GM18520 (cell line): ENCODE results near the gene ATP2B1.
"Not testable (repeated sequence)": the region's sequence is repeated elsewhere in the genome, so short reads cannot be mapped to it uniquely, and the experiment has no call there.

Experiments
- ATAC-seq: cut with Tn5 transposase; IDR thresholded peaks from one replicate; pipeline ENCODE4 v1.9.1; 2021; ENCODE audit not compliant: unreplicated experiment

The ATP2B1 gene

DNA sequence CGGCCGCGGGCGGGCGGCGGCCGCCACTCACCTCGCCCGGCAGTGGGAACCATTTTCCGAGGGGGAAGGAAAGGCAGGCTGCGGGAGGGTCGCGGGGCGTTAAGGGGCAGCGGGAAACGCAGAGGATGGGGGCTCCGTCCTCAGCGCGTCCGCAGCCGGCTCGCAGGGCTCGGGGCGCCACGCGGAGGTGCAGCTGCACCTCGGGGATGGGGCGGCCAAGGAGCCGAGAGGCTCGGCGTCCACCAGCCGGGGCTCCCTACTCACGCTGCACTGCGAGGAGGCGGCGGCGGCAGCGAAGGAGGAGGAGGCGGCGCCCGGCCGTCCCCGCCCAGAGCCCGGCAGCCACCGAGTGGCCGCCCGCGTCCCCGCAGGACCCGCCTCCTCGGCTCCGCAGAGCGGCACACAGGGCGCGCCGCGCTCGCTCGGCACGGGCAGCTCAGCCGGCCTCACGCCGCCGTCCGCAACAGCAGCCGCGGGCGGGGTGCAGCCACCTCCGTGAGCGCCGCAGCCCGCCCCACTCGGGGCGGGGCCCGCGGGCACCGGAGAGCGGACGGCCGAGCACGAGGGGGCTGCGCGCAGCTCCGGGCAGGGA, at the start of gene ATP2B1:
Gene ATP2B1 (minus strand): TSS at position 274 of the 592 bp plus-strand sequence. CDS start 52,952 bp downstream, outside the sequence.
- ATAC-seq, result peak; percentile 62

- not testable (repeated sequence) for ATAC-seq
These were observed 49.3 kb upstream of the ATP2B1 start for GRCh38 chr12:89757987-89758386.

DNA sequence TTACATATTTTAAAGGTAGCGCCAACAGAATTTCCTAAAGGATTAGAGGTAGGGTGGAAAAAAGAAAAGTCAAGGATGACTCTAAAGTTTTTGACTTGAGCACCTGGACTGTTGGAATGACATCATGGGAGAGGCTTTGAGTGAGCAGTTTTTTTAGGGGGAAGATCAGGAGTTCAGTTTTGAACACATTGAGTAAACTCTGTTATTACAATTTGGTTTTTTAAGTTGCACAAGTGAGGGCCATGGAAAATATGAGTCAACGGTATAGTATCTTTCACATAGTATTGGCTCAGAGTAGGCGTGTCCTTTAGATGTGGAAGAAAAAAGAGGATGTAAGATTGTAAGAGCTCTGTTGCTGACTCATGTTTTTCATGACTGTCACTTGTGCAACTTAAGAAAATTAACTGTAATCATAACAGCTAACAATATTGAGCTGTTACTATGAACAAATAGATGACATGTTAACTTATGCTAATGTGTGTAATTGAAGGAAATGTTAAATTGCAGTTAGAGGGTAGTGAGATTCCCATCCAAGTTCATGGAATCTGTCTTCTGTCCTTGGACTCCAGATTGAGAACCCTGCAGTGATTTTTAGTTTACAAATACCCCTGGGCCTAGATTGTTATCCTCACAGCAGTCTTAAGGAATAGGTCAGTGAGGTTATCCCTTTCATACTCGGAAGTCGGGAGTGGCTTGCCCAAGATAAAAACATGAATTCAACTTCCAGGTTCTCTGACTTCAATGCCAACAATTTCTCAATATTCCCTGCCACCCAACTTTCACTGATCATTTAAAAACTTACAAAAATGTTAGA, 48.2 kb upstream of the ATP2B1 start:
- peak; percentile 93 for ATAC-seq

- no peak for ATAC-seq
These were observed 47.6 kb upstream of the ATP2B1 start for GRCh38 chr12:89756194-89756584.

DNA sequence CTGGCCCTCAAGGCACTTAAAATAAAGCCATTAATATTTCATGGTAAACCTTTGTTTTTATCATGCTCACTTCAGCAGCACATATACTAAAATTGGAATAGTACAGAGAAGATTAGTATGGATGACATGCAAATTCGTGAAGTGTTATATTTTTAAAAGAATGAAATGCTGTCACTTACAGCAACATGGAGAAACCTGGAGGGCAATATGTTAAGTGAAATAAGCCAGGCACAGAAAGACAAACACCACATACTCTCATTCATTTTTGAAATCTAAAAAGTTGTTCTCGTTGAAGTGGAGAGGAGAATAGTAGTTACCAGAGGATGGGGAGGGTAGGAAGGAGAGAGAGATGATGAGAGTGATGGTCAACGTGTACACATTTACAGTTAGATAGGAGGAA, 45.4 kb upstream of the ATP2B1 start:
- ATAC-seq, result no peak

DNA sequence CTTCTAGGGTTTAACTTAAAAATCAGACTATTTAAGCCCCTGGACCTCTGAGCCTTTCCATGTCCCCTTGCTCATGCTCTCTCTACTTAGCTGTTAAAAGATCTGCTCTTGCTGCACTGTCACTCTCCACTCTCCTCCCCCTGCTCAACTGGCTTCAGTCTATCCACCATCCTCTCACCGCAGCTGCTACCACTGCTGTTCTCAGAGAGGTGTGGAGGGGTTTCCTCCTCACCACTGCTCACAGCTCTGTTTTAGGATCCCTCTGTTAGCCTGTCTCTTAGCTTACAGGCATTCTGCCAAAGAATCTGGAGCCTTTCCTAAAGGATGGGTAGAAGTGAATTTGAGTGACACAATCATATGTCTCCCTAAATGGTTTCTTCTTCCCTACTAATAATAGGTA, 43.7 kb upstream of the ATP2B1 start:
- ATAC-seq, result no peak

GRCh38 chr12:89750389-89751351, 42.0 kb upstream of the ATP2B1 start:
- no peak for ATAC-seq

- ATAC-seq, result no peak
These were observed 40.2 kb upstream of the ATP2B1 start for GRCh38 chr12:89748791-89749190.

DNA sequence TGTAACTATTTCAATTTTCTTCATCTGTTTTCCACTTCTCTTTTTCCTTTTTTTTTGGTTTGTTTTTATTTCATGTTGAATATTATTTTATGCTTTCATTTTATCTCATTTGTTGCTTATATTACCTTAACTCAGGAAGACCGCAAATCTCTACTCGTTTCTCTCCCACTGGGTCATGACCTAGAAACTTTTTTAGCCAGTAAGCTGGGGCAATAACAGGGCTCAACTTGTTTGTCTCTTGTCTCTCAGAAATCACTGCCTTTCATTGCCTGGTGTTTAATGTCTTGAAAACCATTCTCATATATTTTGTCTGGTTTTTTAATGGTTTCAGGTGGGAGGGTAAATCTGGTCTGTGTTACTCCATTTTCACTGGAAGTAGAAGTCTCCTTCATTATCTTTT, 36.6 kb upstream of the ATP2B1 start:
- no peak for ATAC-seq

DNA sequence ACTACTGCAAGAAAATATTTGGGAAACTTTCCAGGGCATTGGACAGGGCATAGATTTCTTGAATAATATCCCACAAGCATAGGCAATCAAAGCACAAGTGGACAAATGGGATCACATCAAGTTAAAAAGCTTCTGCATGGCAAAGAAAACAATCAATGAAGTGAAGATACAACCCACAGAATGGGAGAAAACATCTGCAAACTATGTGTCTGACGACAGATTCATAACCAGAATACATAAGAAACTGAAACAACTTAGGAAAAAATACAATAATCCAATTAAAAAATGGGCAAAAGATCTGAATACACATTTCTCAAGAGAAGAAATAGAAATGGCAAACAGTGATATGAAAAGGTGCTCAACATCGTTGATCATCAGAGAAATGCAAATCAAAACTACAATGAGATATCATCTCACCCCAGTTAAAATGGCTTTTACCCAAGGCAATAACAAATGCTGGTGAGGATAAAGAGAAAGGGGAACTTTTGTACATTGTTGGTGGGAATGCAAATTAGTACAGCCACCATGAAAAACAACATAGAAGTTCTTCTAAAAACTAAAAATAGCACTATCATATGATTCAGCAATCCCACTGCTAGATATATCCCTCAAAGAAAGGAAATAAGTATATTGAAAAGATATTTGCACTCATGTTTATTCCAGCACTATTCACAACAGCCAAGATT, 33.8 kb upstream of the ATP2B1 start:
- no peak for ATAC-seq

DNA sequence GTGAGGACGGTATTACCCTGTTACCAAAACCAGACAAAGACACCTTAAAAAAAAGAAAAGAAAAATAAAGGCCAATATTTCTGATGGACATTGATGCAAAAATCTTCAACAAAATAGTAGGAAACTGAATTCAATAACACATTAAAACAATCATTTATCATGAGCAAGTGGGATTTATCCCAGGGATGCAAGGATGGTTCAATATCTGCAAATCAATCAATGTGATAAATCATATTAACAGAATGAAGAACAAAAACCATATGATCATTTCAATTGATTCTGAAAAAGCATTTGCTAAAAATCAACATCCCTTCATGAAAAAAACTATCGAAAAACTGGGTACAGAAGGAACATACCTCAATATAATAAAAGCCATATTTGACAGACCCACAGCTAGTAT, 32.3 kb upstream of the ATP2B1 start:
- no peak for ATAC-seq

- no peak for ATAC-seq
These were observed 28.4 kb upstream of the ATP2B1 start for GRCh38 chr12:89736995-89737394.

GRCh38 chr12:89733579-89734201, 25.1 kb upstream of the ATP2B1 start:
- ATAC-seq, result no peak

DNA sequence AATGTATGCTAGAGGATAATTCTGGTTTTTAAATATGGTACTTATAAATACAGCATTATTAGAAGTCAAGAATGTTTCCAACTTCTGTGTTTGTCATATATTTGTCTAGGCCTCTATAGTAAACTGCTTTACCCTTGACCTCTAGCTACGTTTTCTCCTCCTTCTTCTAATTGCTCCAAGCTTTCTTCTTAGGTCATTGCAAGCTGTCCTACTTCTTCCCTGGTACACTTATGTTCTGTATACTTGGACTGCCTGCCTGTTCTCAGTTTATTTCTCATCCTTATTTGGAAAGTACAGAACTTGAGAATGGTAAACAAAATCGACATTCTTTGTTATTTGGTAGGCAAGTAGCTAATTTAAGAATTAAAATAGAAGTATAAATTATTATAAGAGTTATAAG, 23.9 kb upstream of the ATP2B1 start:
- ATAC-seq, result no peak

GRCh38 chr12:89731614-89732013, 23.0 kb upstream of the ATP2B1 start:
- no peak for ATAC-seq

- ATAC-seq, result no peak
These were observed 22.5 kb upstream of the ATP2B1 start for GRCh38 chr12:89731089-89731488.

DNA sequence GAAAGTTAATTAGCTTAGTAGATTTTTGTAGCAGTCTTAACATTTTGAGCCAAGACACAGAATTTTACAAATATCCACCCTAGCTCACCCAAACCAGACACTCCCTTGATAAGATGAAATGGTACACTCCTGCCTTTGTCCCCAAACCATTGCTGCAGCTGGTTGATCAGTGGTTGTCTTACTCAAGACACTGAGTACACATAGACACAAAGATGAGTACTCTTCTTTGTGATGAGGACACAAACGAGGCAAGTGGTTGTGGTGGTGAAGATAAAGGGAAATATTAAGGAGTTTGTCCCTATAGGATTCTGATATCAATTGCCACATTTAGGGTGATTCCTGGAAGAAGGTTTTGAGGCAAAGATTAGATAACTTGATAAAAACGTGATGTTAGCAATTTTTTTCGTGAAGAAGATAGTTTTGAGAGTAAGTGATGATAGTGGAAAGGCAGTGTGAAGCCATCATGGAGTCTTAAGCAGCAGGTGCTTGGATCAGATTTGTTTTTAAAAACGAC, 21.4 kb upstream of the ATP2B1 start:
- no peak for ATAC-seq

GRCh38 chr12:89723276-89723675, 14.6 kb upstream of the ATP2B1 start:
- no peak for ATAC-seq

DNA sequence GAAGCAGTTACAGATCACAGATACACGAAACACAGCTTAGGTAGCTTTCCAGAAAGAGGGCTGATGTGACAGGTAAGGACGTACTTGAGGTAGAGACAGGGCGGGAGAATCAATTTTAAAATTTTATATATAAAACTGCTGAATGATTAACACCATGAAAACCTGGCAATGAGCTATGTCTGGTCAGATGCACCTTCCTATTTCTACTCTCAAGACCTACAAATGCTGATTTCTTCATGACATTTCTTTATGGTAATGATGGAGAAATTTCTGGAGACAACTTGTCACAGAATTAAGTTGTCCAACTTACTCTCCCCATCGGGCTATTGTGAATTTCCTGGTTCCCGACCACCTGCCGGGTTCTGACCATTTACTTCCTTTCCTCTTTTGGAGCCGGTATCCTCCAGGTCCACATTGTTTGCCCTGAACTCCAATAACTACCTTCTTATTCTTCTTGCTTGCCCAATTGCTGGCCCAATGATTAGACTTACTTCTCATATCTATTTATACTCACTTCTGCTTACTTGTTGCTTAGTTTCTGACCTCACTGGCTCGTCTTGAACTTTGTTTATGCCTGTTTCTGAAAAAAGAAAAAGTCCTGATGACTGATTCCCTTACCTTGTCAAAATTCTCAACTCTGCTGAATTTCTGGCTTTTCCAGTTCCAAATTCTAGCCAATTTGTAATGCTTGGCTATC, 12.8 kb upstream of the ATP2B1 start:
- ATAC-seq, result peak; percentile 88
